HG03342 (cell line): ENCODE data around the gene TGFB1.
"Not testable (repeated sequence)": the region's sequence is repeated elsewhere in the genome, so short reads cannot be mapped to it uniquely, and the experiment has no call there.

Experiments used
- ATAC-seq: cut with Tn5 transposase; IDR thresholded peaks from one replicate; pipeline ENCODE4 v1.9.1; 2021; ENCODE audit warnings: mild to moderate bottlenecking, moderate library complexity; ENCODE audit not compliant: unreplicated experiment

Gene TGFB1

DNA sequence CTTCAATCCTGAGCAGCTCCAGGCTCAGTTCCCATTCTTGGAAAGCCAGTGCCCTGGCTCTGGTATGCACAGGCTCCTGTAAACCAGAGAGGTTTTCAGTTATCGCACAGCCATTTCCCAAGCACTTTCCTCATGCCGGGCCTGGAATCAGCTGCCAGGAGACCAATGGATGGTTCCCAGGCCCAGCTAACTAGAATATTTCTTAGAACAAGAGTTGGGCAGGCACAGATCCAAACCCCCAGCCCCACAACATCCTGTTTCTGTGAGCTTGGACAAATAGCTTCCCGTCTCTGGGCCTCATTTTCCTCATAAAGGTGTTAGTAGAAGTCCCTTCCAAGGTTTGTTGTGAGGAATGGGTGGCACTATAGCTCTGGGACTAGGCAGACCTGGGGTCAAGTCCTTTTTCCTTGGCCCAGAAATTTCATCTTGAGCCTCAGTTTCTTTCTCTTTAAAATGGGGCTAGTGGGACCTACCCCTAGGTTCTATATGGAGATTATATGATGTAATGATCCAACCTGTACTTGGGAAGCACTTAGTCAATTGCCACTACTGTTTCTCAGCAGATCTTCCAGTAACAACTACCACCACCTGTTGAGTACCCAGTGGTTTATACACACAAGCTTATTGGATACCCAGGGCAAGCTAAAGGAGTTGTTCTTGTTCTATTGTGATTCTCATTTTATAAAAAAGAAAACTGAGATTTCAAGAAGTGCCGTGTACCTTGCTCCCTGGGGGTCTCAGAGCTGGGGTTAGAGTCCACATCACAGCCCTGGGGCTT, 48.8 kb downstream of the TGFB1 start:
- no peak for ATAC-seq

DNA sequence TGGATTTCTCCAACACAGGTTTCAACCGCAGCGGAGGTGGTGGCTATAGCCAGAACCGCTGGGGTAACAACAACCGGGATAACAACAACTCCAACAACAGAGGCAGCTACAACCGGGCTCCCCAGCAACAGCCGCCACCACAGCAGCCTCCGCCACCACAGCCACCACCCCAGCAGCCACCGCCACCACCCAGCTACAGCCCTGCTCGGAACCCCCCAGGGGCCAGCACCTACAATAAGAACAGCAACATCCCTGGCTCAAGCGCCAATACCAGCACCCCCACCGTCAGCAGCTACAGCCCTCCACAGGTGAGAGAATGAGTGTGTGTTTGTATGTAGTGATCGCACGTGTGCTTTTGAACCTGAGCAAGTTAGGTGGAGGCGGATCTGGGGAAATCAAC, 49.8 kb downstream of the TGFB1 start:
- ATAC-seq = no peak

DNA sequence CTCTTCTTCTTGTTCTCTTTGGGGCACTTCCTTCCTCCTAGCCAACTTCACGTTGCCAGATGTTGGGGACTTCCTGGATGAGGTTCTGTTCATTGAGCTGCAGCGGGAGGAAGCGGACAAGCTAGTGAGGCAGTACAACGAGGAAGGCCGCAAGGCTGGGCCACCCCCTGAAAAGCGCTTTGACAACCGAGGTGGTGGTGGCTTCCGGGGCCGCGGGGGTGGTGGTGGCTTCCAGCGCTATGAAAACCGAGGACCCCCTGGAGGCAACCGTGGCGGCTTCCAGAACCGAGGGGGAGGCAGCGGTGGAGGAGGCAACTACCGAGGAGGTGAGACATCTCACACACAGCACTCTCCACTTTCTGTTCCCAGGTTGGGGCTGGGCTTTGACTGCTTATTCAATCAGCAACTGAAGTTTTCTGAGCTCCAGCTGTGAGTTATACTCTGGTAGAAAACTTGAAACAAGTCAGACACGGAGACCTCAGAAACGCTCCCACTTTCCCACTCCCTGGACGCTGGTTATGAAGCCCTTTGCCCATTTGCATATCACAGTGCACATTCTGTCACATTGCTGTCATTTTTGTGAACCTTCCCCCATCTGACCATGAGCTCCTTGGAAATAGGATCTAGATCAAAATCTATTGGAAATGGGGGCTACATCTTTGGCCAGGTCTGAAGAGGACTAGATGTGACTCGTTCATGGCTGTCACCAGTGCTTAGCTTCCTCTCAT, 50.9 kb downstream of the TGFB1 start:
- no peak for ATAC-seq

DNA sequence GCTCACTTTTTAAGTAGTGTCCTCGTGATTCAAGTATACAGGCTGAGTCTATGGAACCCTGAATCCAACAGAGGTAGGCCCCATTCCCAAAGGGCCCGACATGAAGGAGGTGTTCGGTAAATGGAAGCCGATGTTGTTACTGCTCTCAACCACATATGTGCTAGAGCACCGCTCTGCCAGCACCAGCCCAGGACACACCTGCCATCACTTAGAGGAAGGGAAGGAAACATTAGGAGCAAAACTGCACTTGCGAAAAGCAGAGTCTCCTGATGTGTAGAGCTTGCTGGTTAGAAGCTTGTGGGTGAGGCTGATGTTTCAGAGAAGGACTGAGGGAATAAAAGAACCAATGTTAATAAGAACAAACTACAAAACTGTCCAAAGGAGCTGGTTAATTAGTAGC, 53.2 kb downstream of the TGFB1 start:
- ATAC-seq = no peak

DNA sequence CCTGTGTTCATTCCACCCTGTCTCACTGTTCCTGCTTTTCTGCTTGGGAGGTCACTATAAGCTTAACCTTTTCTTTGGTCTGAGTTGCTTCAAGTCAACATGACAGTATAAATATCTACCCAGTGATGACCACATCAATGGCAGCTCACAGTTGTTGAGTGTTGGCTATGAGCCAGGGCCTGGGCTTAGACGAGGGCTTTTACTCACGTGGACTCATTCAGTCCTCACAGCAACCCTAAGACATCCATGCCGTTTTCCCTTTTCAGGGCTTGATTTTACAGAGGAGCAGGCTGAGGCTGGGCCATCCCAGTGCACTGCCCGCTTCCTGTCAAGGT, 54.0 kb downstream of the TGFB1 start:
- no peak for ATAC-seq

DNA sequence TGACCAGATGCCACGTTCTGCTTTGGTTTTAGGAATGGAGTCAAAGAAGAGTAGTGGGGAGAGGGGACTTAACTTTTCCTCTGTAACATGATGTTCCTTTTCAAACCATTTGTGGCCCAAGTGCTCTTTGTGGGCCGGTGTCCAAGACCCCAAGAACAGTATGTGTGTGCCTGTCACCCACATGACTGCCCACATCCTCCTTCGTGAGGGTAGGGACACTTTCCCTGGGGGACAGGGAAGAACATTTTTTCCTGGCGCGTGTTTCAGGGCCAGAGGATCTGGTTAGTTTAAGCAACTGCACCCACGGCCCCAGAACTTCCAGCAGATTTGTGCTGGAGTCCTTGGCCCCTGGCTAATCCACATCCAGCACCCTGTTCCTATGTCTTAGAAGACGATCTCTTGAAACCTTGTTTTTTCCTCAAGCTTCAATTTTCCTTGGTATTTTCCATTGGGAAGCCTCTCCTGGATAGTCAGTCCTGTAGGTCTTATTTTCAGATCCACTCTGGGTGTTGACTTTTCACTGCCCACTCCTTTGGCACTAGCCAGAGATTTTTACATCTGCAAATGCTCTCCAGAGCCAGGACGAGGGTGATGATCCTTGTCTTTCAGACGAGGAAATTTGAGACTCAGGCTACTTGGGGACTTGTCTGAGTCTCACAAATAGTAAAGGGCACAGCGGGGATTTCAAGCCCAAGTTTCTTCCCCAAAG, 54.5 kb downstream of the TGFB1 start:
- no peak for ATAC-seq

DNA sequence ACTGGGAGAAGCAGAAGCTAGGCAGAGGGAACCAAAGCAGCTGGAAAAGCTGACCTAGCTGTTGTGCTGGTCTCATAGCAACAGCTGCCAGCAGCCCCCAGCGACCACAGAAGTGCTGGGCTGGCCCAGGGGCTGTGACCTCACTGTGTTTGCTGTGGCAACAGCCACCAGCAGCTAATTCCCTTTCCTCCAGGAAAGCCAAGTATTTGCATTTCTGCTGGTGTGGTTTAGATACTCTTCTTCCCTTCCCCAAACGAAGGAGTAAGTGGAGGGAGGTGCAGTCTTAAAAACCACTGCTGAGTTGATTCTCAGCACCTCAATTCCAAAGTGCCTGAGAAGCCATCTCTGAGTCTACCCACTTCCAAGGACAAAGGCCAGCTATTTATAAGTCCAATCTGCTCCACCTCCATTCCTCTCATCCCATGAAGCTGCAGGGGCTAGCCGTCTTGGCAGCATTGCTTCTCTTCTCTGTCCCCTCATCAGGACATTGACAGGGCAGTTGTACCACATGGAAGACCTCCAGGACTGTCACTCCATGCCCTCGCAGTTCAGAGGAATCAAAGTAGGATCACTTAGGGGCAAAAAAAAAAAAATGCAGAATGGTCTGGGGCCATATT, 55.3 kb downstream of the TGFB1 start:
- ATAC-seq = peak; percentile 38

DNA sequence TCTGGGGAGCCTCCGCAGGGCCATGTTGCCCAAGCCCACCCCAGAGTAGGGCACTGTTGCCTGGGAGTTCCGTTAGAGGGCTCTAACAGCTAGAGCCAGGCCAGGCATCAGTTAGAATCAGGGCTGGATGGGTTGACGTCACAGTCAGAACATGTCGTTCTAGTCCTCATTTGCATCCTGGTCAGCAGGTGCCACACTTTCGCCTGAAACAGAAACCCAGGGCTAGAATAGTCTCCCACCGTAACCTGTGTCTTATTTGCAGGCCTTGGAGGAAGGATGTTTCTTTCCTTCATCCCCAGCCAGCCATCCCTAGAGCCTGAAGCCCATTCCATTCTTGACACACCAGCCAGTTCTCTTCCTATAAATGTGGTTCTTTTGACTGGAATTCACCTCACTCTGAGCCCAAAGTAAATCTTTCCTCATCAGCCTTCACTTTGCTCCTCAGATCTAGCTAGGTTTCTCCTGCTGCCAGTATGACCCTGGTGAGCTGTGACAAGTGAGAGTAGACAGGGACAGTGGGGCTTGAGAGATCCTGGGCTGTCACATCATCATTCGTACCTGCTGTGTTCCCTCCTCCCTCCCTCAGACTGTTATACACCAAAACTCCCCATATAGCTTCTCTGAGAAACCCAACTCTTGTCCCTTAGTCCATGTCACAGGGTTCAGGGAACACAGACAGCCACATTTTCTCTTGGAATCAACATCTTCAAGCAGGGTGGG, 55.9 kb downstream of the TGFB1 start:
- ATAC-seq = peak; percentile 69

DNA sequence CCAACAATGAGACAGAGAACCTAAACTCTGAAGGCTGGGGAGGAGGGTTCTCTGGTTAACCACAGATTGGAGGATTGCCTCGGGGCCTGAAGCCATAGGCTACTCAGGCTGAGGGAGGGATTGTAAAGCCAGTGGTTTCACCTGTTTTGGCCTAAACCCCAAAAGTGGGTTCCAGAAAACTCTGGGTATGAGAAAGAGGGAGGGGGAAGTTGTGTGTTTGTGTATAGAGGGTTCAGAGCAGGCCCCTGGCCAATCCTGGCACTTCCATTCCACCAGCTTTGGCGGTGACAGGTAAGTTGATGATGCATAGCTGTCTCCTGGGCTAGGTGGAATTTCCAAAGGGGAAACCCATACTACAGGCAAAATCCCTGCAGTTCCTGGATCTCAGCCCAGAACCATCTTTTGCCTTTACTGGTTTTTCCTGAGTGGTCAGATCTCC, 57.3 kb downstream of the TGFB1 start:
- no peak for ATAC-seq

DNA sequence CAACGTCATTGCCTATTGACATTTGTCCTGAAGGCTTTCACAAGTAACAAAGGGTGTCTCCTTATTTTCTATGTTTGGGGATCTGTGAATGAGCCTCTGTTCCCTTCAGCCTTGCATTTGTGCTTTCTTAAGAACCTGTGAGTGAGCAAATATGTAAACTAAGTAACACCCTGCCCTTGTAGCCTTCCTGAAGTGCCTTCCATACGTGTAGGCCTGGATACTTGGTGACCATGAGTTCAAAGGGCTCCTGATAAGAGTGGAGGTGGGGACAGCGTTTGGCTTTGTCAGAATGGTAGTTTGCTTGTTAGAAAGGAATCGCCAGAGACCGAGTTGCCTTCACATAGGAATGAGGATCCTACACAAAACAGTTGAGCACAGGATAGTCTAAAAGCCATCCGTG, 58.2 kb downstream of the TGFB1 start:
- ATAC-seq = no peak

DNA sequence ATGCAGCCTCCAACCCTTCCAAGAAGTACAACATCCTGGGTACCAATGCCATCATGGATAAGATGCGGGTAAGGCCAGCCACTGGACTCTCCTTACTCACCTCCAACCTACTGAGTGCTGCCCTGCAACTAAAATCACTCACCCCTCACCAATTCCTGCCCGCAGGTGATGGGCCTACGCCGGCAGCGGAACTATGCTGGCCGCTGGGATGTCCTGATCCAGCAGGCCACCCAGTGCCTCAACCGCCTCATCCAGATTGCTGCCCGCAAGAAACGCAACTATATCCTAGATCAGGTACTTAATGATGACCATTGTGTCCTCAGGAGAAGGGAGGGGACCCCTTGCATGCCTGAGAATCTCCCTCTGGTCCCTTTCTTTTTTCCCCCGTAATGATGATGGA, 59.3 kb downstream of the TGFB1 start:
- no peak for ATAC-seq

DNA sequence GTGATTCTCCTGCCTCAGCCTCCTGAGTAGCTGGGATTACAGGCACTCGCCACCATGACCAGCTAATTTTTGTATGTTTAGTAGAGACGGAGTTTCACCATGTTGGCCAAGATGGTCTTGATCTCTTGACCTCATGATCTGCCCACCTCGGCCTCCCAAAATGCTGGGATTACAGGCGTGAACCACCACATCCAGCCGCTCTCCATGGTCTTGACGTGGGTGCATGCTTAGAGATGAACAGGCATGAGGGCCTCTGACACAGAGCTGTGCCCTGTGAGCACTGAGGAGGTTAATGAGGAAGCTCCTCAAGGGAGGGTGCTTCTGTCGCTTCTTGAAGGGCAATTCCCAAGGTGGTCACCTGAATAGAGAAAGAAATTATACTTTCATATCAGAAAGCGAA, 63.9 kb downstream of the TGFB1 start:
- not testable (repeated sequence) for ATAC-seq

DNA sequence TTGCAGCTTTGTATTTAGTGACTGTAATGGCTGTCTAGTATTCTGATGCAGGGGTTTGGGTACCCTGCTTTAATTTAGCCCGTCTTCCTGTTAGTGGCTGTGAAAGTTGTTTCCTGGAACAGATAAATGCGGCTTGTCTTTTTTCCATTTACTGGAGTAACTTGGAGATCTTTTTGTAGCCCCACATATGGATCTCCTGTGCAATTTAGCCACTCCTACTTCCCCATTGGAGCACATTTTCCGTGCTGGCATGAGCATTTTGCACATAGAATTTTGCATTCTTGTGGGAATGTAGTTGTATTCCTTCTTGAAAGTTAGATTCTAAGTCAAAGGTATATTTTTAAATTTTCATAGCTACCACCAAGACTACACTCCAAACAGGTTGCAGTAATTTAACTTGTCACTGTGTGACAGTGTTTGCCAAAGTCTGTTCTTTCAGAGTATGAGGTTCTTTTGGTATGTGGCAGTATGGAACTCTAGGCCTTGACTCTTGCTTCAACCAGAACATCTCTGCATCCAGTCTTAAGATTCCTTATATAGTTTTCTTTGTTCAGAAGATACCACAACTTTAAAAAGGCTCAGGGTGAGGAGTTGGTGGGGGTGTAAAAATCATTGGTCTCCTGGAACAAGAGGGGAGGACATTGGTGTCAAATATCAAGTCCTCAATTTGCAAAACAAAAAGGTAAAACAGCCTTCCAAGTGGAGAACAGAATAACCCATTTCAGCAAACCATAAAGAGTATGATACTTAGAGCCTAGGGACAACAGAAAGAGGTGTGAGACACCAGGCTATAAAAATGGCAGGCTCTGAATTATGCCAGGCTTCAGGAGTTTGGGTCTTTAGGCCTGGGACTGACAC, 64.8 kb downstream of the TGFB1 start:
- ATAC-seq = no peak
